GM11168 (cell line): ENCODE measurements around the gene MDM2.

ENCODE experiments used
- in situ Hi-C: fragments of 300-500 bp; cut with MboI; formaldehyde crosslinking; loops from one replicate; pipeline ENCODE4 v1.12.0; 2022; ENCODE audit warnings: low sequenced_read_pairs; ENCODE audit not compliant: unreplicated experiment

The MDM2 gene

DNA sequence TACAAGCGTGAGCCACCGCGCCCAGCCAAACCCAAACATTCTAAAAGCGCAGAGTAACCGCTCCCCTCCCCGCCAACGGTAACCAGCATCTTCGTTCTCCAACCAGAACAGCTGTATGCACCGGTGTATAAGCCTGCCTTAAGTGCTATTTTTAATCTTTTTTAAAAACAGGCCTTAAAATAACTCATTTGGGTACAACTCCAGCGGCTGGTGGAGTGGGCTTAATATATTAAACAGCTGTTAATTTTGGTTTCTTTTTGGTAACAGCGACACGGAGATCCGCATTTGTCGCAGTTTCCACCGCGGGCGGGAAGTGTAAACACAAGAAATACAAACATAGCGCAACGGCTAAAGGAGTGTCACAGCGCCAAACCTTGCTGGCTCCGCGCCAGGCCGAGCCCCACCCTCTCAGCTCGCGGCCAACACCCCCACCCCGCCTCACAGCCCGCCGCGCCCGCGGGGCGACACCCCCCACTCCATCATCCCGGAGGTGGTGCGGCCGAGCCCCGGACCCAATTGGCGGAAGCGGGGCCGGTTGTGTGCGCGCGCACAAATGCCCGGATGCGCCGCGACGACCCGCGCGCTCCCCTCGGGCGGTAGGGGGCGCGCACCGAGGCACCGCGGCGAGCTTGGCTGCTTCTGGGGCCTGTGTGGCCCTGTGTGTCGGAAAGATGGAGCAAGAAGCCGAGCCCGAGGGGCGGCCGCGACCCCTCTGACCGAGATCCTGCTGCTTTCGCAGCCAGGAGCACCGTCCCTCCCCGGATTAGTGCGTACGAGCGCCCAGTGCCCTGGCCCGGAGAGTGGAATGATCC is at the start of gene MDM2:
Gene MDM2, plus strand, starts transcription at position 602 of the 812 bp plus-strand sequence. CDS start 301 bp downstream, outside the sequence.
- in situ Hi-C loops: no loop called here

DNA sequence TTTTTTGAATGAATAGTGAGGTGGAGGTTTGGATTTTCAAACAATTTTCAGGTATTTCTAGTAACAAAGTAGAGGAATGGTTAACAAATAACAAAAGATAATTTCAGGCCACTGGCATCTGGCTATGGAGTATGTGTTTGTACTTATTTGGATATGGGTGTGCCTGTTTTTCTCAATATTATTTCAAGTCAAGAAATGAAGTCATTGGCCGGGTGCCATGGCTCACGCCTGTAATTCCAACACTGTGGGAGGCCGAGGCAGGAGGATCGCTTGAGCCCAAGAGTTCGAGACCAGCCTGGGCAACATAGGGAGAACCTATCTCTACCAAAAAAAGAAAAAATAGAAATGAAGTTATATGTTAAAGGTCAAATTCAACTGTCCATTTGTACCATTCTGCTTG is 48.1 kb upstream of the MDM2 start:
- in situ Hi-C loops: no loop called here

DNA sequence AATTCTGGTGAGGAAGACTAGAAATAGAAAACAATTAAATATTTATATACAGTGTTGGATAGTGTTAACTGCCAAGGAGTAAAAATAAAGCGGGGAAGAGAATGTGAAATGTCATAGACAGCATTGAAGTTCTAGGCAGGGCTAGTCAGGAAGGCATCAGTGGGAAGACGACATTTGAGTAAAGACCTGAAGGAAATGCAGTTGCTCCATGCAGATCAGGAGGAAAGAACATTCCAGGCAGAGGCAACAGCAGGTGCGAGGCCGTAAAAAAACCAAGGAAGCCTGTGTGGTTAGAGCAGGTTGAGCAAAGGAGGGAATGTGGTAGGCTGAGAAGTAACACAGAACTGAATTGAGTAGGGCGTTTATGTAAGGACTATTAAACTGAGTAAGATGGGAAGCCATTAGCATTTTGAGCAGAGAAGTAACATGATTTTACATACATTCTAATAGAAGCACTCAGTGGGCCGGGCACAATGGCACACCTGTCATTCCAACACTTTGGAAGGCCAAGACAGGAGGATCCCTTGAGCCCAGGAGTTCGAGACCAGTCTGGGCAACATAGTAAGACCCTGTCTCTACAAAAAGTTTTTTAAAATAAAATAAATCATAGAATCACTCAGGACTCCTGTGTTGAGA is 47.1 kb upstream of the MDM2 start:
- in situ Hi-C loops: no loop called here

DNA sequence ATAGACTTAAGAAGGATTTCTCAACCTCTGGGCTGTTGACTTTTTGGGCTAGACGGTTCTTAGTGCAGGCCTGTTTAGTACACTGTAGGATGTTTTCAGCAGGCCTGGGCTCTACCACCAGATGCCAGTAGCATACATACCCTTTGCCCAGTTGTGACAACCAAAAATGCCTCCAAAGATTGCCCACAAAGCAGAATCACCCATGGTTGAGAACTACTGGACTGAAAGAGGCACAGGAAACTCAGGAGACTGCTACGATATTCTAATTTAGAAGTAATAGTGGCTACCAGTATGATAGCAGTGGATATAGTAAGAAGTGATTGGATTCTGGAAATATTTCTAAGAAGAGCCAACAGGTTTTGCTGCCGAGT is 46.5 kb upstream of the MDM2 start:
- in situ Hi-C loops: no loop called here

DNA sequence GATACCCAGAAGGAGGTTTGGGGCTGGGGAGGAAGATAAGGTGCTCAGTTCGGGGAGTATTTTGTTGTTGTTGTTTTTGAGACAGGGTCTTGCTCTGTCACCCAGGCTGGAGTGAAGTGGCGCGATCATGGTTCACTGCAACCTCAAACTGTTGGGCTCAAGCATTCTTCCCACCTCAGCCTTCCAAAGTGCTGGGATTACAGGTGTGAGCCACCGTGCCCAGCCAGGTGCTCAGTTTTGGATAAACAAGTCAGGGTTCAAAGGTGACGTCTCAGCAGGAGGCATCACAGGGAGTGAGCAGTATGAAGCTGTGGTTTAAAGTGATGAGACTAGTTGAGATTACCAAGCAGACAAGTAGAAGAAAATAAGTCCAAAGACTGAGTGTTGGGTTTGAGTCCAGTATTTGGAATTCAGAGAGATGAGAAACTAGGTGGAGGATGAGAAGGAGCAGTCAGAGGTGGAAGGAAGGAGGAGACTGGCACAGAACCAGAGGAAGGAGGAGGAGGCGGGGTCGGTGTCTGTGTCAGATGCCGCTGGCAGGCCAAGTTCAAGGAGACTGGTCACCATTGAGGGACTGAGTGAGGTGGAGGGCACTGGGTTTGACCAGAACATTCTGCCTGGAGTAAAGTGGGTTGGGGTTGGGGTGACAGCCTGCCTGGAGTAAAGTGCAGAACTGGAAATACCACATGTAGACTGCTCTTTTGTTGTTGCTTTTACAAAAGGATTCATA is 45.9 kb upstream of the MDM2 start:
- in situ Hi-C loops: no loop called here

DNA sequence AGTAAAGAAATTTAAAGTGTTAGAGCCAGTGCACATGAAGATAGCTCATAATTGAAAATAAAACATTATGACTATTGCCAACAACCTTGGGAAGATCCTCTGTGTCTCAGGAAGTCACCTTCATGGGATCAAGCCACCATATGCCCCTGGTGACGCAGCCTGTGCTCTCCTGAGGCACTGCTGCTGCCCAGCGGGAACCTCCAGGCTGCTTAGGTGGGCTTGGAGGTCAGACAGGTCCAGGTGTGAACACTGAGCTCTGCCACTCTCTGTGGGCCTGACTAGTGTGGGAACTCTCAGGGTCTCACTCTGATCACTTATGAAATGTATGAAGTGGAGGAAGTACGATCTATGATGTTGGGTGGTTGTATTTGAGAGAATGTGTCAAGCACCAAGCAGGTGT is 45.3 kb upstream of the MDM2 start:
- in situ Hi-C loops: no loop called here

DNA sequence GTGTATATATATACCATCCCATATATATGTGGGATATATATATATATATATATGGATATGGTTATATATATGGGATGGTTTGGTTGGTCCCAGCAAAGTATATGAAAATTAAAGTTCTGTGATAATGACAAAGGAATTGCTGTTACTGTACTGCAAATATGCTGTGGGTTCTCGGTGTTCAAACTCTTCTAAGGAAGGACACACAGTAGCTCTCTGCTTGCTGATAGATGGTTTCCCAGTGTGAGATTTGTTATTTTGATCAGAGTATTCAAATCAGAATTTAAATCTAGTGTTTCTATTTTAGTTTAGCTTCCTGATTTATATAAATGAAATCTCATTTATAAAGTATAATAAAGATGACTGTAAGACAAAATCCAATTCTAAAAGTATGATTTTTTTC is 42.3 kb upstream of the MDM2 start:
- in situ Hi-C loops: no loop called here

DNA sequence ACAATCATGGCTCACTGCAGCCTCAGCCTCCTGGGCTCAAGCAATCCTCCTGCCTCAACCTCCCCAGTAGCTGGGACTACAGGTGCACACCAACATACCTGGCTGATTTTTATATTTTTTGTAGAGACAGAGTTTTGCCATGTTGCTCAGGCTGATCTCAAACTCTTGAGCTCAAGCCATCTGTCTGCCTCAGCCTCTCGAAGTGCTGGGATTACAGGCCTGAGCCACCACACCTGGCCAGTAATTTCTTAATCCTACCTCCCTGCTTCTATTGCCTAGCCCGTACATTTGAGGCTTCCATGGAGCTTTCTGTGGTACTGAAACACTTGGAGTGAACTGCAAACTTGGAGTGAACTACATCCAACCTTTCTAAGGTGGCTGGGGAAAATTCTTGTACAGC is 41.3 kb upstream of the MDM2 start:
- in situ Hi-C loops: no loop called here

DNA sequence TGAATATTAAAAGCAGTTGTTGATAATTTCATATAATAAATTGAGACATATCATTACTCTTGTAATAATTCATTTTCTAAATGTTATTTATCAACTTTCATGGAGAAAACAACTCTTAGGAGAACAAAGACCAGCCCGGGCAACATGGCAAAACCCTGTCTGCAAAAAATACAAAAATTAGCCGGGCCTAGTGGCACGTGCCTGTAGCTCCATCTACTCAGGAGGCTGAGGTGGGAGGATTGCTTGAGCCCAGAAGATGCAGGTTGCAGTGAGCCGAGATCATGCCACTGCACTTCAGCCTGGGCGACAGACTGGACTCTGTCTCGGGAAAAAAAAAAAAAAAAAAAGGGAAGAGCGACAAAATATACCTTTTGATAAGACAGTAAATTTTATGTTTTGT is 40.8 kb upstream of the MDM2 start:
- in situ Hi-C loops: no loop called here

DNA sequence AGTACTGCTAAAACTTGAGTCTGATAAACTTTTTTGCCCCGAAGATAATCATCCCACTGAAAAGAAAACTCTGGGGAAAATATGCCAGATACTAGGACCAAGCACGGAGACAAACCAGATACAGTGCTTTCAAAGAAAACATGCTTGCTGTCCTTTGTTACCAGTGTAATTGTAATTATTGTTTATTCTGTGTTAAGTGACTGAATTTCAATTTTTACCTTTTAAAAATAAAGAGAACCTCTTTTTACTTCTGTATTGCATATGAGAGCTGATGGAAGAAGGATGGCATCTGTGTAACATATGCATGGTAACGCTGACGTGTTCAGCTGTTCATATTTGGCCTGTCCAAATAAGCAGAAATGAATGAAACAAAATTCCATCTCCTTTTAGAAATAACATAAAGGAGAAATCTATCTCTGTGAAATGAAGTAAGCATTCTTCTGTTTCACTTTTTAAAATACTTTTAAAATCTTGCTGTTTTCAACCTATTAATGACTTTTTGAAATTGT is 39.5 kb upstream of the MDM2 start:
- in situ Hi-C loops: no loop called here

DNA sequence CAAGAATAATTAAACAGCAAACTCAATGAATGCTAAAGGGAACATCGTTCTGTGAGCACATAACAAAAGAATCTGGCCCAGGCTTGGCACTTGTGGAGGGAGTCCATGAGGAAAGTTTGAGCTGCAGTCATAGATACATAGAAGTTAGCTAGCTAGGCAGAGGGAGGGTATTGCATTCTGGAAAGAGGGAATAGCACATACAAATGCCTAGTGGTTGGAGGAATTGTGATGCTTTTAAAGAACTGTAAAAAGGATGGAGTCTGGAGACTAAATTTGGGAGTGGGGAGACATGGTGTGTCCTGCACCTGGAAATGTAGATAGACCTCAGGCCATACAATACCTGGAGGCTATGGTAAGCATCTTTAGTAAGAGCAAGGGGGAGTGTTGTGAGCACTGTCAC is 38.0 kb upstream of the MDM2 start:
- in situ Hi-C loops: no loop called here

DNA sequence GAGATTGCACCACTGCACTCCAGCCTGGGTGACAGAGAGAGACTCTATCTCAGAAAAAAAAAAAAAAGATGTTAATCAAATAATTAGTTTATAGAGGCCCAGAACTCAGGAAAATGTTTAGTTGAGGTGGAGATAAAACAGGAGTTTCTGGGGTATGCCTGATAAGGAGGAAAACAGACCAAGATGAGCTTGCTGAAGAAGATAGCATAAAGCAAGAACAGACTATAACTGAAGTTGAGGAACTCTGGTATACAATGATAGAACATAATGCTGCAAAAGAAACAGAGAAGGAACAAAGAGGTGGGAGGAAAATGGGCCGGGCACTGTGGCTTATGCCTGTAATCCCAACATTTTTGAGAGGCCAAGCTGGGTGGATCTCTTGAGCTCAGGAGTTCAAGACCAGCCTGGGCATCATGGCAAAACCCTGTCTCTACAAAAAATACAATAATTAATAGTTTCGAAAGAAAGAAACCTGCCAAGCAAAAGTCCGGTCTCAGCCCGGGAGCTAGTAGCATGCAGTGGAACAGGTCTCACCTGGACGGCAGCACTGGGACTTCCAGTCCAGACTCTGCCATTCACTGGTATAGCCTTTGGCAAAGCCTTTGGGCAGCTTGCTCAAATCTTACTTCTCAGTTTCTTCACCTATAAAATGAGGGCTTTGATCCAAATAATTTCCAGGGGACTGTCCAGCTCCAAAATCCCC is 36.6 kb upstream of the MDM2 start:
- in situ Hi-C loops: no loop called here

DNA sequence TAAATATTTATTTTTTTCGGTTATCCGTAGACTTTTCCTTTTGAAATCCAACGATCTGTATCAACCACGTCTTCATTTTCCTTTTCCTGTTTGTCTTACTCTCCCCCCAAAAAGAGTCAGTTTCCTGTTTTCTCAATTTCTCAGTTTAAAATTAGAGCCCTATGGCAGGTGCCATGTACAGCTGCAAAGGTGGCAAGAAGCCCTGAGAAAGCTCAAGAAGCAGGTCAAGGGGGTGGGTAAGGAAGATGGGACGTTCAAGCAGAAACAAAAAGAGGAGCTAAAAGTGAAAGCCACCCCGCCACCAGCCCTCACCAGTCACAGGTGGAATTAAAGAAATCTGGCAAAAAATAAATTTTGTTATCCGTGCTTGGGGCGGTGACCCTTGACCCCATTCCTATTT is 35.3 kb upstream of the MDM2 start:
- in situ Hi-C loops: no loop called here

DNA sequence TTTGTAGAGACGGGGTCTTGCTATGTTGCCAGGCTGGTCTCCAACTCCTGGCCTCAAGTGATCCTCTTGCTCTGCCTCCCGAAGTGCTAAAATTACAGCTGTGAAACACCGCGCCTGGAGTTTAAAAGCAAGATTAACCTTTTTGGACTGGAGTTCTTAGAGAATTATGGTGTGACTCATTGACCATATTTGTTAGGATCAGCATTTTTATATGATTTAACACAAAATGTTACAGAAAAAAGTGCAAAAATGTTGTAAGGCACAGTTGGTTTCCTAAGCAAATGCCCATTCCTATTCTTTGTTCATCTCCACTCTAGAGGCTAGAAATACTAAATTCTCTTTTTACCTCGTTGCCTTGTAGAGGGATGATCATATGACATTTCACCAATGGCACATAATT is 34.4 kb upstream of the MDM2 start:
- in situ Hi-C loops: no loop called here

DNA sequence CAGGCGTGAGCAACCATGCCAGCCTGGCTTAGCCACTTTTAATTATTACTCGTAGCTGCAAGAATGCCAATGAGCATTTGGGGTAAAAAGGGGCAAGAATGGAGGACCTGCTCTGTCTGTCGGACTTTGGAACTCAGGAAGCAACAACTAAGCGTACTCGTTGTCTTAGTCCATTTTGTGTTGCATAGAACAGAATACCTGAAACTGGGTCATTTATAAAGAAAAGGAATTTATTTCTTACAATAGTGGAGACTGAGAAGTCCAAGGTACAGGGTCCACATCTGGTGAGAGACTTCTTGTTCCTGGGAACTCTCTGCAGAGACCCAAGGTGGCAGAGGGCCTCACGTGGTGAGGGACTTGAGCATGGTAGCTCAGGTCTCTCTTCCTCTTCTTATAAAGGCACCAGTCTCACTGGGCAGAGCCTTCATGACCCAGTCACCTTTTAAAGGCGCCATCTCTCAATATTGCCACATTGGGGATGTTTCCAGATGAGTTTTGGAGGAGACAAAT is 32.8 kb upstream of the MDM2 start:
- in situ Hi-C loops: no loop called here

DNA sequence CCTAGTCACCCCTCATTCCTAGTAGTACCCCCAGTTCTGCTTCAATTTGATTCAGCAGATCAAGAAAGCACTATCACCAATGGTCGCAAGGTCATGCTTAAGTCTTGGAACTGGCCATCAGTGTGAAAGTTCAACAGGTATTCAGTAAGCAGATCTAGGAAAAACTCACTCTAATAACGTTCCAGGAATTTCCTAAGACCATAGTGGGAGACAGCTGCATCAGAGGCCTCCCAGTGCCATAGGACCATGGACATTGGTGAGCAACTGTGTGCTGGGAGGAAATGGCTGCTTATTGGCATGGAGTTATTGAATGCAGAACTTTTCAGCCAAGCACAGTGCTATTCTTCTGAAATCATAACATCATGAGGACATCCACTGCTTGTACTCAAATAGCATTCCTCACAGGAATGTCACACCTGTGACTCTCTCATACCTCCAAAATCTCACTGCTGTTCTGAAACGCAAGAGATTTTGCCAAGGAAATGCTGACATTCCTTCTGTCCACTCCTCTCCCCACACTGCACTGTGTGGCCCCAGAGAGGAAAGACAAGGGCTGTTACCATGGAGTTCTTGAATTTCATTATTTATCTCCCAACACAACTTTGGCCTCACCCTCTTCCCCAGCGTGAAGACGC is 30.9 kb upstream of the MDM2 start:
- in situ Hi-C loops: no loop called here

DNA sequence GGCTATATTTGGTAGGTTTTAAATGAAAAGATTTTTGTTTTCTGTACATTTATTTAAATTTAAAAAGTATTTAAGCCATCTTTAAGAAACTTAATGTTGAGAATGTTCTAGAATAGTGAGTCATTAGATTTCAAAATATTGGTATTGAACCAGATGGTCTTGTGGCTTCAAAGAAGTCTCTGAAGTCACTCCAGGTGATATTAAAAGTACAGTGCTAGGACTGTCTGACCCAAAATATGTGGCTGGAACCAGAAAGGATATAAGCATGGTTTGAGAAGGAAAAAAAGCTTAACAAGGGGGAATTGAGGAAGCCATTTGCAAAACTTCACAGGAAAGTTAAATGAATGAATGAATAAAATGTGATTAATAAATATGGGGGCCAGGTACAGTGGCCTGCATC is 28.7 kb upstream of the MDM2 start:
- in situ Hi-C loops: no loop called here

DNA sequence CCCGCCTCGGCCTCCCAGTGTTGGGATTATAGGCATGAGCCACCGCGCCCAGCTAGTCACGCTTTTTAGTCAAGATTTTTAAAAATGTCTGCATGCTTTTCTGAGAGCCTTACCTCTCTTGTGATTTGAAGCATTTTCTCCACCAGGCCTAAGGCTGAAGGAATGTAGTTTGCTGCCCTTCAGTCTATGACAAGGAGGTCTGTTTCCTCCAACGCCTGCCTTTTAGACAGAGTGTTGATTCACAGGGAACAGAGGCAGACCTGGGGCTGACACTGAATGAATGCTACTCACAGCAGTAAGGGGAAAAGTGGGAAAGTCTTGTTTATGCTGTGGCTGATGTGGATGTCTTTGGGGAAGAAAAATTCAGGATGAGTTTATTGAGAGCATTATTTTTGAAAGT is 27.2 kb upstream of the MDM2 start:
- in situ Hi-C loops: no loop called here

DNA sequence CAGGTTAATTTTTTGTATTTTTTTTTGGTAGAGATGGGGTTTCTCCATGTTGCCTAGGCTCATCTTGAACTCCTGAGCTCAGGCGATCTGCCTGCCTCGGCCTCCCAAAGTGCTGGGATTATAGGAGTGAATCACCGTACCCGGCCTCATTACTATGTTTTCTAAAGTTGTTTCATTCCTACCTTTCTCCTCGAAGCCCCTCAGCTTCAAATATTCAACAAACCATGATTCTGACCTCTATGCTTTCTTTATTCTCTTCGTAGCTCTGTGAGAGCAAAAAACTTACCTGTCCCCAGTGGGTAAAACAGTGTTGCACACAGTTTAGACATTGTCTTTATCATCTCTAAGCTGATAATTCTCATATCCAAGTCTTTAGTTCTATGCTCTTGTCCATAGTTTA is 26.2 kb upstream of the MDM2 start:
- in situ Hi-C loops: no loop called here

DNA sequence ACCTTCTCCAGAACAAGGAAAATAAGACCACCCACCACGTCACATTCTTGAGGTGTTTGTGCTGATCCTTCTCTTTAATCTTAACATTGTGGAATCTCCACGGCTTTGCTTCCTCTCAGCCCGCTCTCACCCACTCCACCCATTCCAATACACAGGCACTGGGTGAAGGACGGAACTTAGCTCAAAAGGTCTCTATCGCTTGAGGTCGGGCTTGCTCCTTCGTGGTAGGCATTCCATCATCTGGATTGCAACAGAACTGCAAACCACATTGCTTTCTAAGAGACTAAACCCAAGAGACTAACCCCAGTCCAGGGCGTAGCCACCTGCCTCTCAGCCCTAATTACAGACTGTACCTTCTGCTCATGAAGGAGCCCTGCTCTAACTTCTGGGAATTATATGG is 24.0 kb upstream of the MDM2 start:
- in situ Hi-C loops: no loop called here
